H1 (cell line): Measurements from ENCODE around the gene FBXL17. TPM values are rescaled to one million over a fixed set of nuclear protein-coding genes. Genes with fewer than 3 reads are reported as not detected.

Experiments
- CTCF ChIA-PET: fragments of 300-600 bp; sonication (Branson Sonifier 250); formaldehyde crosslinking; loops from one replicate; lab custom pipeline; 2021; ENCODE audit not compliant: partially characterized antibody; lab: Charles Lee
- POLR2A ChIA-PET: fragments of 300-600 bp; sonication (Branson Sonifier 250); formaldehyde crosslinking; loops from one replicate; lab custom pipeline; 2021; ENCODE audit warnings: inconsistent platforms; ENCODE audit not compliant: partially characterized antibody; lab: Charles Lee
- DNase-seq, 2 experiments: peaks; one replicate each; pipeline versions ENCODE4 v3.0.0 to v3.0.0-alpha.2; 2010 to 2022; ENCODE audit warnings: low spot score in 2 of 2, low read depth in 1 of 2, mixed read lengths in 1 of 2
- FAIRE-seq: peaks from 2 replicates; lab custom pipeline; 2011; peaks lifted over from hg19 to GRCh38; lab: Jason Lieb, UNC
- H2AFZ ChIP-seq: 2 replicates; pipeline ENCODE4 v1.8.1; 2012; ENCODE audit warnings: low read length, inconsistent platforms
- H2AK5ac ChIP-seq: 2 replicates; pipeline ENCODE4 v1.6.1; 2013; ENCODE audit warnings: low read depth, low read length
- H2BK120ac ChIP-seq: replicated peaks from 2 replicates; pipeline ENCODE3; 2013; ENCODE audit warnings: low read depth, low read length, inconsistent platforms
- H2BK12ac ChIP-seq: 2 replicates; pipeline ENCODE4 v1.6.1; 2013; ENCODE audit warnings: low read depth, low read length
- H2BK15ac ChIP-seq: 2 replicates; pipeline ENCODE4 v1.6.1; 2013; ENCODE audit warnings: low read length
- H2BK20ac ChIP-seq: 2 replicates; pipeline ENCODE4 v1.6.1; 2013; ENCODE audit warnings: low read length
- H2BK5ac ChIP-seq: 2 replicates; pipeline ENCODE4 v1.6.1; 2013; ENCODE audit warnings: low read depth, low read length
- H3K14ac ChIP-seq: 2 replicates; pipeline ENCODE4 v1.6.1; 2013; ENCODE audit warnings: inconsistent platforms; ENCODE audit not compliant: insufficient read length
- H3K18ac ChIP-seq: 2 replicates; pipeline ENCODE4 v1.6.1; 2013; ENCODE audit warnings: low read length; ENCODE audit errors: extremely low read depth
- H3K23ac ChIP-seq: 2 replicates; pipeline ENCODE4 v1.6.1; 2013; ENCODE audit warnings: inconsistent platforms; ENCODE audit not compliant: insufficient read length
- H3K23me2 ChIP-seq: 2 replicates; pipeline ENCODE4 v1.6.1; 2013; ENCODE audit warnings: low read depth, low read length
- H3K27ac ChIP-seq: 2 replicates; pipeline ENCODE4 v1.6.1; 2011; ENCODE audit warnings: low read depth, low read length, inconsistent platforms
- H3K27me3 ChIP-seq, 4 experiments: replicated peaks in 1 of 4; 1 replicate in 1 of 4; 2 replicates in 3 of 4; pipeline versions ENCODE4 v1.6.1 to v1.8.1; 2011 to 2013; ENCODE audit warnings: low read length in 3 of 4, mild to moderate bottlenecking in 3 of 4, inconsistent platforms in 2 of 4, mixed read lengths in 2 of 4, moderate library complexity in 1 of 4; ENCODE audit not compliant: control insufficient read depth in 3 of 4, insufficient read depth in 3 of 4; ENCODE audit errors: extremely low read depth in 1 of 4
- H3K36me3 ChIP-seq, 4 experiments: 2 replicates each; pipeline versions ENCODE4 v1.6.1 to v1.8.1; 2011 to 2013; ENCODE audit warnings: mild to moderate bottlenecking in 4 of 4, low read length in 3 of 4, moderate library complexity in 2 of 4, control low read depth in 1 of 4, inconsistent platforms in 1 of 4; ENCODE audit not compliant: insufficient read depth in 4 of 4, control insufficient read depth in 2 of 4
- H3K4ac ChIP-seq: replicated peaks from 2 replicates; pipeline ENCODE3; 2013; ENCODE audit warnings: low read length, low read depth, mixed read lengths, inconsistent platforms; ENCODE audit not compliant: insufficient read length
- H3K4me1 ChIP-seq, 4 experiments: replicated peaks in 1 of 4; 1 replicate in 1 of 4; 2 replicates in 3 of 4; pipeline versions ENCODE4 v1.6.1 to v1.8.1; 2011 to 2013; ENCODE audit warnings: low read length in 3 of 4, inconsistent platforms in 2 of 4, mixed read lengths in 1 of 4; ENCODE audit not compliant: insufficient read depth in 4 of 4, control insufficient read depth in 3 of 4
- H3K4me2 ChIP-seq, 2 experiments: 2 replicates each; pipeline versions ENCODE4 v1.6.1 to v1.8.1; 2011 to 2013; ENCODE audit warnings: low read depth in 2 of 2, low read length in 2 of 2, control low read depth in 1 of 2, inconsistent platforms in 1 of 2, mild to moderate bottlenecking in 1 of 2; ENCODE audit not compliant: insufficient read depth in 1 of 2
- H3K4me3 ChIP-seq, 4 experiments: fragments of 200-600, 300-600 bp in 1 of 4; sonication (generic), shearing (Covaris generic), sonication (Bioruptor Twin) in 1 of 4; 2 replicates each; pipeline versions ENCODE4 v1.5.1 to v1.8.1; 2011 to 2016; ENCODE audit warnings: low read length in 4 of 4, low read depth in 3 of 4, control low read depth in 2 of 4, inconsistent platforms in 2 of 4, mild to moderate bottlenecking in 2 of 4, mixed read lengths in 1 of 4, moderate library complexity in 1 of 4; ENCODE audit not compliant: insufficient read depth in 2 of 4; ENCODE audit errors: extremely low read depth in 1 of 4
- H3K56ac ChIP-seq: replicated peaks from 2 replicates; pipeline ENCODE3; 2013; ENCODE audit warnings: low read depth, mild to moderate bottlenecking, mixed read lengths, low read length, inconsistent platforms; ENCODE audit not compliant: insufficient read length
- H3K79me1 ChIP-seq: 2 replicates; pipeline ENCODE4 v1.6.1; 2013; ENCODE audit warnings: low read depth, low read length, control low read depth
- H3K79me2 ChIP-seq, 2 experiments: 2 replicates each; pipeline versions ENCODE4 v1.6.1 to v1.8.1; 2012 to 2013; ENCODE audit warnings: low read length in 2 of 2, mild to moderate bottlenecking in 2 of 2, inconsistent platforms in 1 of 2; ENCODE audit not compliant: insufficient read depth in 2 of 2, control insufficient read depth in 1 of 2
- H3K9ac ChIP-seq, 4 experiments: replicated peaks in 1 of 4; 1 replicate in 1 of 4; 2 replicates in 3 of 4; pipeline versions ENCODE4 v1.6.1 to v1.8.1; 2011 to 2013; ENCODE audit warnings: low read depth in 3 of 4, low read length in 3 of 4, control low read depth in 2 of 4, mild to moderate bottlenecking in 2 of 4, moderate library complexity in 2 of 4, inconsistent platforms in 1 of 4; ENCODE audit errors: extremely low read depth in 1 of 4
- H3K9me3 ChIP-seq, 2 experiments: 2 replicates each; pipeline versions ENCODE4 v1.6.1 to v1.8.1; 2012 to 2013; ENCODE audit warnings: mild to moderate bottlenecking in 2 of 2, moderate library complexity in 2 of 2, control low read depth in 1 of 2, inconsistent platforms in 1 of 2, low read depth in 1 of 2, low read length in 1 of 2, mixed read lengths in 1 of 2; ENCODE audit not compliant: insufficient read depth in 2 of 2
- H4K20me1 ChIP-seq, 2 experiments: replicated peaks in 1 of 2; 2 replicates each; pipeline versions ENCODE3 to v1.8.1; 2011 to 2013; ENCODE audit warnings: inconsistent platforms in 2 of 2, low read length in 2 of 2, mild to moderate bottlenecking in 1 of 2; ENCODE audit not compliant: insufficient read depth in 2 of 2, control insufficient read depth in 1 of 2
- H4K5ac ChIP-seq: 2 replicates; pipeline ENCODE4 v1.6.1; 2013; ENCODE audit warnings: low read length, low read depth, mixed read lengths, inconsistent platforms; ENCODE audit not compliant: insufficient read length
- H4K8ac ChIP-seq: 2 replicates; pipeline ENCODE4 v1.8.0; 2013; ENCODE audit warnings: mild to moderate bottlenecking, moderate library complexity, low read length, inconsistent platforms; ENCODE audit not compliant: insufficient read depth; ENCODE audit errors: extremely low read depth
- H4K91ac ChIP-seq: replicated peaks from 2 replicates; pipeline ENCODE3; 2013; ENCODE audit warnings: low read length, mixed read lengths, inconsistent platforms; ENCODE audit not compliant: insufficient read length
- BACH1 ChIP-seq: IDR thresholded peaks from 2 replicates; pipeline ENCODE4 v1.6.1; 2012; ENCODE audit warnings: low read length, improper control_type of control experiment
- KDM1A ChIP-seq: fragments of 200-600, 300-600 bp; sonication (generic); IDR thresholded peaks from 2 replicates; pipeline ENCODE4 v1.7.1; 2016; ENCODE audit warnings: mild to moderate bottlenecking, low read length, borderline replicate concordance
- KDM5A ChIP-seq: fragments of 200-600 bp; IDR thresholded peaks from 2 replicates; pipeline ENCODE4 v1.7.1; 2012; ENCODE audit warnings: mild to moderate bottlenecking, low read length, inconsistent platforms, mixed read lengths
- SAP30 ChIP-seq: fragments of 300-600 bp; sonication (generic); IDR thresholded peaks from 2 replicates; pipeline ENCODE4 v1.7.1; 2012; ENCODE audit warnings: low read length, moderate library complexity, mild to moderate bottlenecking, inconsistent platforms; ENCODE audit not compliant: insufficient read depth, insufficient replicate concordance
- SP4 ChIP-seq: IDR thresholded peaks from 2 replicates; pipeline ENCODE4 v1.6.1; 2012; ENCODE audit warnings: low read length, inconsistent platforms
- SRF ChIP-seq: IDR thresholded peaks from 2 replicates; pipeline ENCODE4 v1.6.1; 2011; ENCODE audit warnings: mild to moderate bottlenecking, low read depth, low read length, moderate library complexity
- TAF7 ChIP-seq: optimal IDR thresholded peaks from 2 replicates; pipeline ENCODE3; 2011; ENCODE audit warnings: low read depth, mild to moderate bottlenecking, inconsistent platforms, low read length, moderate library complexity, borderline replicate concordance
- WGBS, 2 experiments: shearing (Covaris generic) in 1 of 2; methylation state at CpG; one replicate each; pipeline versions ENCODE4 v1.1.6 to v1.1.7; 2013 to 2015; ENCODE audit warnings: low lambda C conversion rate in 2 of 2, mixed read lengths in 2 of 2, inconsistent platforms in 1 of 2, low coverage in 1 of 2, missing lambda C conversion rate in 1 of 2; ENCODE audit not compliant: insufficient replicate concordance in 2 of 2, insufficient coverage in 1 of 2, insufficient read length in 1 of 2; ENCODE audit errors: extremely low coverage in 1 of 2, missing lambda C conversion rate in 1 of 2; 5-methylcytosine and 5-hydroxymethylcytosine counted together
- polyA plus RNA-seq, 7 experiments: library from polyadenylated mRNA; depleted of rRNA in 3 of 7; stranded (reverse) in 5 of 7; unstranded in 2 of 7; fragments of >200 nt in 5 of 7; fragments of 200-250 nt in 2 of 7; gene quantifications; 1 replicate in 5 of 7; 2 replicates in 1 of 7; 4 replicates in 1 of 7; pipeline versions ENCODE4 v1.2.1 to v1.2.3, GENCODE V29; 2011 to 2013; ENCODE audit warnings: missing spikeins in 2 of 7, mixed read lengths in 2 of 7
- total RNA-seq: library from RNA; stranded (reverse); fragmentation: NEBNext Ultra II Directional; extraction: Animal tissue kit (Norgen Biotek cat#: 25700); gene quantifications from 2 replicates; pipeline ENCODE4 v1.2.1, GENCODE V29; 2021

The FBXL17 gene
- total and polyA plus RNA-seq, 2 of the 8 experiments (the other 6 are each of a cell fraction or from before 2014, with no cell fraction given) = 0.35 to 4.3 TPM

GRCh38 chr5:108122702-108123101, 259.2 kb downstream of the FBXL17 start:
- Histone ChIP-seq H3K23me2 (no peaks in the 10 kb centered on the region), H4K8ac (no peak overlapping the region), H2BK120ac (no peak overlapping the region), H2BK20ac (no peak overlapping the region), H2BK5ac (no peak overlapping the region), H3K27me3 (no peaks in the 10 kb centered on the region), H3K4me2 (no peak overlapping the region), H4K91ac (no peak overlapping the region), H3K79me1 (no peaks in the 10 kb centered on the region), H3K36me3 (no peaks in the 10 kb centered on the region), H2AFZ (no peak overlapping the region), H3K79me2 (no peaks in the 10 kb centered on the region), H3K27ac (no peak overlapping the region), H3K23ac (no peak overlapping the region), H3K4ac (no peak overlapping the region), H3K56ac (no peak overlapping the region), H4K20me1 (no peaks in the 10 kb centered on the region), H3K9me3 (no peaks in the 10 kb centered on the region), H3K18ac (no peak overlapping the region), H3K4me1 (peaks cover 0 to 6% (median 2%) of the 10 kb centered on the region in 4 experiments; a peak in 2 of 7 replicates), H3K14ac (no peak overlapping the region), H2BK12ac (no peak overlapping the region), H3K4me3 (no peak overlapping the region), H2AK5ac (no peak overlapping the region), H4K5ac (no peak overlapping the region), H3K9ac (no peak overlapping the region), H2BK15ac (no peak overlapping the region; the same call in 1 of the 2 replicates)
- CTCF ChIA-PET = interaction anchor here (0.8 to 1.0 kb wide), 2 partner anchors 12 to 579 kb away, joined by 3 read pairs; no protein-coding TSS in a partner anchor
- TF ChIP-seq TAF7 (no peak), SP4 (no peak), KDM5A (no peak), BACH1 (no peak), SRF (no peak), SAP30 (no peak), KDM1A (no peak)
- FAIRE-seq = no peak
- POLR2A ChIA-PET = no interaction called here
- no peak for DNase-seq
- WGBS, 2 experiments = 98% methylated on average over 4 of the region's 4 CpGs; no CpG with 5 or more reads in 1 of the 2 experiments
